MM.1S (cell line): Measurements from ENCODE around the gene TET2.

Experiments
- EZH2 ChIP-seq: fragments of 300-600 bp; sonication (generic); optimal IDR thresholded peaks from 2 replicates; pipeline ENCODE3; 2017; ENCODE audit warnings: low read depth, mild to moderate bottlenecking, antibody characterized with exemption, low read length, mixed read lengths
- TF ChIP-seq, protein P1 (sequence below): fragments of 300-600 bp; sonication (generic); IDR thresholded peaks from 2 replicates; pipeline ENCODE4 v1.5.1; 2016; ENCODE audit warnings: antibody characterized with exemption, low read length, mixed read lengths

DNA sequence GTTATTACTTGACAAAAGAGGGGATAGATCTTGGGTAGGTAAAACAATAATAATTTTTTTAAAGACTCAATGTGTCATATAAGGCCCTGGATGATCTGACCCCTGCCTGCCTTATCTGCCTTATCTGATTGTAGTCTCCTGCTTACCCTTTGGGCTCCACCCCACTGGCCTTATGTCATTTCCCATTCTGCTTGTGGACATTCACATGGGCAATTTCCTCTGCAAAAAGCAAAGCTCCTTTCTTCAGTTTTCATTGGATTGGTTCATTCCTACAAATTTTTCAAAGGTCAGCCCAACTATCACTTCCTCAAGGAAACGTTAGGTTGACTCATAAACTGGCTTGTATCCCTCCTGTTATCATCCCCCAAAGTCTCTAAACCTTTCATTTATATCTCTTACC, 15.7 kb upstream of the TET2 start:
- TF ChIP-seq, protein P1, sequence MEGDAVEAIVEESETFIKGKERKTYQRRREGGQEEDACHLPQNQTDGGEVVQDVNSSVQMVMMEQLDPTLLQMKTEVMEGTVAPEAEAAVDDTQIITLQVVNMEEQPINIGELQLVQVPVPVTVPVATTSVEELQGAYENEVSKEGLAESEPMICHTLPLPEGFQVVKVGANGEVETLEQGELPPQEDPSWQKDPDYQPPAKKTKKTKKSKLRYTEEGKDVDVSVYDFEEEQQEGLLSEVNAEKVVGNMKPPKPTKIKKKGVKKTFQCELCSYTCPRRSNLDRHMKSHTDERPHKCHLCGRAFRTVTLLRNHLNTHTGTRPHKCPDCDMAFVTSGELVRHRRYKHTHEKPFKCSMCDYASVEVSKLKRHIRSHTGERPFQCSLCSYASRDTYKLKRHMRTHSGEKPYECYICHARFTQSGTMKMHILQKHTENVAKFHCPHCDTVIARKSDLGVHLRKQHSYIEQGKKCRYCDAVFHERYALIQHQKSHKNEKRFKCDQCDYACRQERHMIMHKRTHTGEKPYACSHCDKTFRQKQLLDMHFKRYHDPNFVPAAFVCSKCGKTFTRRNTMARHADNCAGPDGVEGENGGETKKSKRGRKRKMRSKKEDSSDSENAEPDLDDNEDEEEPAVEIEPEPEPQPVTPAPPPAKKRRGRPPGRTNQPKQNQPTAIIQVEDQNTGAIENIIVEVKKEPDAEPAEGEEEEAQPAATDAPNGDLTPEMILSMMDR = no peak
- TF ChIP-seq EZH2 = no peak
